NCI-H2107 (cell line): Measurements from ENCODE around the gene SRD5A3.
"Not testable (repeated sequence)": the region's sequence is repeated elsewhere in the genome, so short reads cannot be mapped to it uniquely, and the experiment has no call there.

Source experiments
- DNase-seq: peaks from one replicate; lab custom pipeline; 2025; lab: John Stamatoyannopoulos, UW

SRD5A3 gene

DNA sequence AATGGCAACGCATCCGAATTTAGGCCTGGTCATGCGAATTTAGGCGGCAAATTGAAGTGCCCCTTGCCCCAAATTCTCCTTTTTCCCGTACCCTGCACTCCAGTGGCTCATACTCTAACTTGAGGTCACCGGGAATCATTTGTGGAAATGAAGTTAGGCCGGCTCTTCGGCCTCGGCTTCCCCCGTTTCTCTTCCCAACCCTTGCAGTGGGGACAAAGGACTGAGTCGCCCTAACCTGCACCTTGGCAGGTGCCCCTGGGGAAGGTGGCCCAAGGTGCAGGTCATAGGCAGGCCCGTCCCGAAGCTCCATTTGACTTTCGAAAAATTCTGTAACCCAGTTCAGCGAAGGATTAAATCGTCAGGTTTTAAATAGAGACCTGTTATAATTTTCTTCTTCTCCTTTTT lies 811 bp downstream of the SRD5A3 start:
- DNase-seq, result no peak

DNA sequence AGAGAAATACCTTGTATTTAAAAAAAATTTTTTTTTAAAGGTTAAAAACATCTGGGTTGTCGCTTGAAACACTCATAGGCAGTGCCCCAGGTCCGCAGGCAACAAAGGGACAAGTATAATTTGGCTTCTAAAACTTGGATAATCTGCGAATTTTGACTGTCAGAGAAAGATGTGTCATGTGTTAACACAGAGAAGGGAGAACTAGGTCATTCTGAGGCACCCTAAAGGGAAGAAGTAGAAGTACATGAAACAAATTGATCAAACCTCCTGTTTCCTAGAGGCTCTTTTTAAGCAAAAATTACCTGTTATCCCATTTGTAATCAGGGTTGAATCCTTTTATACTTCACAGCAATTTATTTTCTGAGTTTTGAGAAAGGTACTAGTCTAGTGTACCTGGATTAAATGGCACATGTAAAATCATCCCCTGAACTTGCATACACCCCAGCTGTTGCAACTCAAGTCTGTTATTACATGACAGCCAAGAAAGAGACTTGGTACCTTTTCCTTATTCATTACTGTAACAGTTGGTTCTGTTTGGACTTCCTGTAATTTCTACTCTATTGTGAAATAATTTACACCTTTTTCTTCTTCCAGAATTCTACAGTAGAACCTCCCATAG lies 1.7 kb downstream of the SRD5A3 start:
- DNase-seq, result no peak

DNA sequence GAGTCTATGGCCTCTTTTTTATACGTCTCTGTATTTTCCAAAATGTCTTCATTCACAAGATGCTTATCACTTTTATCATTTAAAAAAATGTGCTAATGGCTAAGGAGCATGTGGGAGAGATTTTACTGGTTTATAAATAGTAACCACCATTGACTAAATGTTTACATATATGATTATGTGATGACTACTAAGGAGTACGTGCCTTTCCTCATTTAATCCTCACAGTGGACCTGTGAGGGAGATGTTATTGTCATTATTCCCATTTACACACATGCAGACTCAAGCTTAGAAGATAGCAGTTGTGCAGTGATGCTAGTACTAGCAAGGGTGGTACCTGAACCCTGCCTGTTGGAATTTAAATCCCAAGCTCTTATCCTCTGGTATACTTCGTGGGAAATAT lies 2.4 kb downstream of the SRD5A3 start:
- DNase-seq, result no peak

DNA sequence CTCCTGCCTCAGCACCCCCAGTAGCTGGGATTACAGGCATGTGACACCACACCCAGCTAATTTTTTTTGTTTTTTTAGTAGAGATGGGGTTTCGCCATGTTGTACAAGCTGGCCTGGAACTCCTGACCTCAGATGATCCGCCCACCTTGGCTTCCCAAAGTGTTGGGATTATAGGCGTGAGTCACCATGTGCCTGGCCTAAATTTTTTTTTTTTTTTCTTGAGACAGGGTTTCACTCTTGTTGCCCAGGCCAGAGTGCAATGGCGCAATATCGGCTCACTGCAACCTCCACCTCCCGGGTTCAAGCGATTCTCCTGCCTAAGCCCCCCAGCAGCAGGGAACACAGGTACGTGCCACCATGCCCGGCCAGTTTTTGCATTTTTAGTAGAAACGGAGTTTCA lies 4.8 kb downstream of the SRD5A3 start:
- DNase-seq, result not testable (repeated sequence)

DNA sequence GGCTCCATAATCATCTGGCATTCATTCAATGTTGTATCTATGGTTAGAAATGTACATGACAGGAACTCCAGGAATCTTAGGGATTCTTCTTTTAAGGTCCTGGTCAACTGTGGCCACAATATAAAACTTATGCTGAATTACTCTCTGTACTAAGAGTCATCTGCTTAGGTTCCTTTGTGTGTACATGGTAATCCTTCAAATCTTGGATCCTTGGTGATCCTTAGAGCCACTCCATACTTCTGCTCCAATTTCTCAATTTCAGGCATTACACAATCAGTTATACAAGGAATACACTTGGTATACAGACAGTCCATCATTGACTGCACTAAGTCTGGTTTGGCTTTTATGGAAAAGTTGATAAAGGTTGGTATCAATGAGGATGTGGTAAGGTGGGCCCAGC lies 5.8 kb downstream of the SRD5A3 start:
- no peak for DNase-seq

DNA sequence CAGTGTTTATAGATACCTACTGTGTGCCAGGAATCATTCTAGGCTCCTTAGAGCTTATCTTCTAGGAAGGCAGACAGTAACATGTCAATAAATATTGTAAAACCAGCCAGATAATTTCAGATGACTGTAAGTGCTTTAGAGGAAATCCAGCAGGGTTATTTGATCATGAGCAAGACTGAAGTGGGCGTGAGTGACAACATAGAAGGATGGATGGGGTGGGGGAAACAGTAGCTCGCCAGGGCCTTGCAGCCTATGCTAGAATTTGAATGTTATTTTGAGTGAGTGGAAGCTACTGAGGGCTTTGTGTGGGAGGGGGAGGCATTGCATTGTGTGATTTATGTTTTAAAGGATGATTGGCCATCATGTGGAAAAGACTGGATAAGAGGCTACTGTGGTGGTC lies 6.7 kb downstream of the SRD5A3 start:
- DNase-seq, result no peak

DNA sequence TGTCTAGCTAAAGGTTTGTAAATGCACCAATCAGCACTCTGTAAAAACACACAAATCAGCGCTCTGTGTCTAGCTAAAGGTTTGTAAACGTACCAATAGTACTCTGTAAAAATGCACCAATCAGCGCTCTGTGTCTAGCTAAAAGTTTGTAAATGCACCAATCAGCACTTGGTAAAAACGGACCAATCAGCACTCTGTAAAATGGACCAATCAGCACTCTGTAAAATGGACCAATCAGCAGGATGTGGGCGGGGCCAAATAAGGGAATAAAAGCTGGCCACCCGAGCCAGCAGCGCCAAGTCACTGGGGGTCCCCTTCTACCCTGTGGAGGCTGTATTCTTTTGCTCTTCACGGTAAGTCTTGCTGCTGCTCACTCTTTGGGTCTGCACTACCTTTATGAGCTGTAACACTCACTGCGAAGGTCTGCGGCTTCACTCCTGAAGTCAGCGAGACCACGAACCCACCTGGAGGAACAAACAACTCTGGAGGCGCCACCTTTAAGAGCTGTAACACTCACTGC lies 7.2 kb downstream of the SRD5A3 start:
- DNase-seq, result not testable (repeated sequence)

DNA sequence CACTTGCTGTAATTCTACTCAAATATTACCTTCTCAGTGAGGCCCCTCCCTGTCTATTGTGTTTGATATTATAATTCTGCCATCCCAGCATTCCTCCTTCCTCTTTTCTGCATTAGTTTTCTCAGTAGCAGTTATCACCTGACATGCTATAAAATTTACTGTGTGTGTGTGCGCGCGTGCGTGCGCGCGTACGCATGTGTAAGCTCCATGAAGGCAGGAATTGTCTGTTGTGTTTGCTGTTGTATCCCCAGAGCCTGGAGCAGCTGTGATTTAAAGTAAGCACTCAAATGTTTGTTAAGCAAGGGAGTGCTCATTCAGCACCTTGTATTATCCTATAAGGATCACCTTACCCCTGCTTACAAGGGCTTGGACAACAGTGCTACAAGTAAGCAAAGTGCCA lies 8.6 kb downstream of the SRD5A3 start:
- no peak for DNase-seq

DNA sequence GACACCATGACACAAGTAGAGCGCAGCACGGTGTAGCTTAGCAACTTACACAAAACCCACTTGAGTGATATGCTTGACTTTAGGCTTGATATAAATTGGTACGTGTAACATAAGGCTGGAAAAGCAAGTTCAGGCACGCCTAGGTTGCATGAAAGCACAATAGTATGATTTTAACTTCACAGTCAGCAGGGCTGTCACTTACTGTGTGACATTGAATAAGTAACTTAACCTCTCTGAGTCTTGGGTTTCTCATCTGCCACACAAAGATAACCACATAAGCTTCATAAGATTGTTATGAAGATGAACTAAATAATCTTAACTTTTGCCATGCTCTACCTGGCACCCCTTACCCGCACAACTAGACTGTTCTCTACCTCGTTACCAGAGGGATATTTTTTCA lies 9.5 kb downstream of the SRD5A3 start:
- DNase-seq, result no peak

DNA sequence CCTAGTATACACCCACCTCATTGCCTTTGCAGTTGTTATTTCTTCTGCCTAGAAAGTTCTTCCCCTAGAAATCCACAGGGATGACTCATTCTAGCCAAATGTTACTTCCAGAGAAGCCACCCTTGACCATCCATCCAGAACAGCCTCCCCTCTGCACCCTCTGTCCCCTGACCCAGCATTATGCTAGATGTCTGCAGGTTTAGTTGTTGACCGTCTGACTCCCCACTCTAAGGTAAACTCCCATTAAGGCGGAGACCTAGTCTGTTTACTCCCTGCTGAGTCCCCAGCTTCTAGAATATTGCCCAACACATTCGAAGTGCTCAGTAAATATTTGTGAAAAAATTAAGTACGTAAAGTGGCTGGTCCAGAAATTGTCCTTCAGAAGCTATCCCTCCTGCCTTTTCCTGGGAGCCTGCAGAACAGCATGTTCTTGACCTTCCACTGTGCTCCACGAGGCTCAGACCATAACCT lies 11.0 kb downstream of the SRD5A3 start:
- DNase-seq, result no peak

DNA sequence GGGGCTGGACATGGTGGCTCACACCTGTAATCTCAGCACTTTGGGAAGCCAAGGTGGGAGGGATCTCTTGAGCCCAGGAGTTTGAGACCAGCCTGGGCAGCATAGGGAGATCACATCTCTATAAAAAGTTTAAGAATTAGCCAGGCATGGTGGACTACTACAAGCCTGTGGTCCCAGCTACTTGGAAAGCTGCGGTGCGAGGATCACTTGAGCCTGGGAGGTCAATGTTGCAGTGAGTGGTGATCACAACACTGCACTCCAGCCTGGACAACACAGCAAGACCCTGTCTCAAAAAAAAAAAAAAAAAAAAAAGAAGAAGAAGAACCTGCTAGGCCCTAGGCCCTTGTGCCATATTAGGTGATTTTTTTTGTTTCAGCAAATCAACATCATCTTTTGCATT lies 12.2 kb downstream of the SRD5A3 start:
- no peak for DNase-seq

DNA sequence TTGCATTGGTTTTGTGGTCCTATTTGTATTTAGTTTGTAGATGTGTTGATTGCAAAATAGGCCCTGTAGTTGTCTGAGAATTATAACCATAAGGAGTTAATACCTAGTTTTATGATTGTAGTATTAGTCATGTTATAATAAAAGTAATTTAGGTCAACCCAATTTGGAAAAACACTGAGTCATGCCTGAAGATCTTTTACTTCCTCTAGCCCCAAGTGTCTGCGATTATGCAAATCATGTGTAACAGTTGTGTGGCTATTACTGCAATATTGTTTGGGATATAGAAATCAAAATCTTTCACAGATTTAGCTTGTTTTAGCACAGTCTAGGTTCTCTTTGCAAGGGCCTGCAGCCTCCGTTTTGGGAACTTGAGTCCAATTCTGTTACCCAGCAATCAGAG lies 12.6 kb downstream of the SRD5A3 start:
- DNase-seq, result no peak

DNA sequence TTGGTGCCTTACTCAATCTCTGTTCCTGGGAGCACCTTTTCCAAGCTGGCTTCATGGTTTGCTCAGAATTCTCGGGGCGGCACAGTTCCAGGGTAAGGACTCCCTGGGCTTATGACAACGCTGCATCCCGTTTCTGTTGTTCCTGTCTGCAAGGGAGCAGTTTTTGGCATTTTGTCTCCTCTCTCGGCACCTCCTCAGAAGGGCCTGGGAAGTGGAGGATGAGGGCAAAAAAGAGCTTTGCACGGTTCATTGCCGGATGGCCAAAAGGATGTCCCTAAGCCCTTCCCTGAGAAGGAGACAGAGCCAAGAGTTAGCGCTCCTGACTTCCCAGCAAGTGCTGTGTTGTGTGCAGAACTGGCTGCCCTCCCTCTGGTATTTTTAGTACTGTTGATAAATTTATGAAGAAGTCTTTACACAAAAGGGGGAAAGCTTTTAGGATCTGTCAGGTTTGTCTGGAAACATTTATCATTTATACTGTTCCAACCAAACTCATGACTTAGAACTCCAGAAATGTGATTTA lies 13.4 kb downstream of the SRD5A3 start:
- DNase-seq, result no peak

DNA sequence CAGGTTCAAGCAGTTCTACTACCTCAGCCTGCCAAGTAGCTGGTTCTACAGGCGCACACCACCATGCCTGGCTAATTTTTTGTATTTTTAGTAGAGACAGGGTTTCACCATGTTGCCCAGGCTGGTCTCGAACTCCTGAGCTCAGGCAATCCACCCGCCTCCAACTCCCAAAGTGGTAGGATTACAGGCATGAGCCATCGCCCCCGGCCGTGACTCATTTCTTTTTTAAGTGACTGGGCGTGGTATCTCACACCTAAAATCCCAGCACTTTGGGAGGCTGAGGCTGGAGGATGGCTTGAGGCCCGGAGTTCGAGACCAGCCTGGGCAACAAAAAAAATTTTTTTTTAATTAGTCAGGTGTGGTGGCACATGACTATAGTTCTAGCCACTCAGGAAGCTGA lies 16.9 kb downstream of the SRD5A3 start:
- DNase-seq, result not testable (repeated sequence)

DNA sequence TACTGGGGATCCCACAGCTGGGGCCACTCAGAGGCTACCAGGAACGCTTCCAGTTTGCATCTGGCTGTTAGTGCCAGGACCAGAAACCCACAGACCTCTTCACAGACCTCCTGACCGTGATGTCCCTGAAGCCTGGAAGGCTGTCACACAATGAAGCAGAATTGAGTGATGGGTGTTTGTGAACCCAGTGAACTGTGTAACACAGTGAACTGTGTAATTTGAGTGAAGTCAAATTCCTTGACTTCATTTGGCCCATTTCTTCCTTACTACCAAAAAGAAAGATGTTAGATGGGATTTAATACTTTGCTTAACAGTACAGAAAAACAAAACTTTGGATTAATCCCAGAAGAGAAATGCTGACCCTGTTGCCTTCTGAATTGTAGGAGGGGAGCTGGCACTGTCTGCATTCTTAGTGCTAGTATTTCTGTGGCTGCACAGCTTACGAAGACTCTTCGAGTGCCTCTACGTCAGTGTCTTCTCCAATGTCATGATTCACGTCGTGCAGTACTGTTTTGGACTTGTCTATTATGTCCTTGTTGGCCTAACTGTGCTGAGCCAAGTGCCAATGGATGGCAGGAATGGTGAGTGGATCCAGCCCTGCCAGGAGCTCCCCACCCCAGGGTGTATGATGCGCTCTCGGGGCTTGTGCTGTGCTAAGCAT lies 17.8 kb downstream of the SRD5A3 start:
- DNase-seq, result no peak

DNA sequence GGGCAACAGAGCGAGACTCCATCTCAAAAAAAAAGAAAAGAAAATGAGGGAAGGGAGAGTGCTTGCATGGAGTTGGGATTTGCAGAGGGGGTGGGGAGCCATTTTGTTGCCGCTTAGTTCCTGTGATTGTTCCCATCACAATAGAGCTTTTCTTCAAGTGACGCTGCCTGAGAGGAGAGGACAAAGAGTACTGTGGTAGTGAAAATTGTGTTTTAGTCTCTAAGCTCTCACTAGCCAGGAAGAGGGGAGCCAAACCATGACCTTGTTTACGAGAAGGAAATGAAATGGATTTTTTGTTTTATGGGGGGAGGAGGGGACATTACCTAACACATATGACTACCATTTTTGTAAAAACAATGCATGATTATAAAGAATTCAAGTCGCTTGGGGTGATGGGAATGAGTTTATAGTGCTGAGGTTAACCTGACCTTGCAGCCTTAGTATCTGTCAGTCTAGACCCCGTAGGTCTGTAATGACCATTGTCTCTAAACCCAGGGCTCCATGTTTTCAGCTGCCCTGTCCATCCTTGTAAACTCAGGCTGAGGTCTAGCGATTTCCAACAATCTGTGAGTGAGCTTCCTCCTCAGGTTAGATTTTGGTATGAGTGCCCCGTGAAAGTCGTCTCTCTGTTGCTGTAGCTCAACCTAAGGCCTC lies 18.8 kb downstream of the SRD5A3 start:
- DNase-seq, result no peak

DNA sequence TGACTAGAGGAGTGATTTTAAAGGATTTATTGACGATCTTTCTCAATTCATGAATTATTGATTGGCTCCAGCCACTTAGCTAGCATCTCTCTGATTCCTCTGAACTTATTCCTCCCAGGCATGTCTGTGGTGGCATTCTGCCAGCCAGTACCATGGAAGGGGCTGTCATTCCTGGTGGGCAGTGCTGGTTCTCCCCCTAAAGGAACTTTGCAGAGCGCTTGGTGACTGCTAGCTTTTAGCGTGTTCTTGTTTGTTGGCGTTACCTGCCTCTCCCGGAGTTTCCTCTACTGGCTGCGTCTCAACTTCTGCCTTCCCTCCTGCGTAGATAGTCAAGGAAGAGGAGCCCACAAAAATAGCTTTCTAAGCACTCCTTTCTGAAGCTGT lies 19.3 kb downstream of the SRD5A3 start:
- DNase-seq, result no peak

DNA sequence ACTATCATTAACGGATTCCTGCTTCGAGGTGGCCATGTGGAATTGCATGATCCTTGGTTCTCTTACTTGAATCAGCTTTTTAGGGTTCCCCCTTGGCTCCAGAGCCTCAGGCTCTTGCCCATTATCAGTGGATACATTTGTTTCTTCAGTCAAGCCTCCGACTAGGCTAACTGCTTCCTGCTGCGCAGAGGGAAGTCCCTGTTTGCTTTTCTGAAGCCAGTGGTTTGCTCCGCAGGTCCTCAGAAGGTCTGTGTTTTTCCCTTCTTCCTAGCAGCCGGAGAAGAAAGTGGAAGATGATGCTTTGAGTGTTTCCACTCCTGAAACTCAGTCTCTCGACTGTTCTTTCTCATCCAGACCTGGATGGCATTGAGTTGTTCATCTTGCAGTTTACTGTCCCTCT lies 20.6 kb downstream of the SRD5A3 start:
- no peak for DNase-seq

DNA sequence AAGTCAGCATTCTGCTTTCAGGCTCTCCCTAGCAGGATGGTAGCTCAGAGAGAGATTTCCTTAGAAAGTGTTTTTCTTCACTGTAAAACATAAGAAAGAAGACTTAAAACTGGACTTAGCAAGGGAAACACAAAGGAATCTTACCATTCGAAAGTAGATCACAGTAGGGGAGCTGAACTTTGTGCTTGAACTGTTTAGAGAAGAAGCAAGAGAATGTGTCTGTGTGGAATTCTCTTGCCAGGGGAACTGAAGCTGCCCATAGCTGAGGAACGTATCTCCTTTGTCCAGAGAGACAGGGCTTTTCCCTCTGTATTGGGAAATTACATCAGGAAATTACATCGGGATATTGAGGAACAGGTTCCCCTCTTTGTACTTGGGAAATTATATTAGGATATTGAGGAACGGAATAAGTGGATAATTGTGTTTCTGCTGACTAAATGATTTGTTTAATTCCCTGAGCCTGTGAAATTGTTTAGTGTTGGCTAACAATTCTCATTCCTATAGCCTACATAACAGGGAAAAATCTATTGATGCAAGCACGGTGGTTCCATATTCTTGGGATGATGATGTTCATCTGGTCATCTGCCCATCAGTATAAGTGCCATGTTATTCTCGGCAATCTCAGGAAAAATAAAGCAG lies 21.2 kb downstream of the SRD5A3 start:
- no peak for DNase-seq

DNA sequence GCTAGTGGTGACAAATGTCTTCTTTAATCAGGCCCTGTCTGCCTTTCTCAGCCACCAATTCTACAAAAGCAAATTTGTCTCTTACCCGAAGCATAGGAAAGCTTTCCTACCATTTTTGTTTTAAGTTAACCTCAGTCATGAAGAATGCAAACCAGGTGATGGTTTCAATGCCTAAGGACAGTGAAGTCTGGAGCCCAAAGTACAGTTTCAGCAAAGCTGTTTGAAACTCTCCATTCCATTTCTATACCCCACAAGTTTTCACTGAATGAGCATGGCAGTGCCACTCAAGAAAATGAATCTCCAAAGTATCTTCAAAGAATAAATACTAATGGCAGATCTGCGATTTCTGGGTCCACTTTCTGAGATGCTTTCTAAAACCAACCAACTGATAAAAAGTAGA lies 23.9 kb downstream of the SRD5A3 start:
- DNase-seq, result no peak

DNA sequence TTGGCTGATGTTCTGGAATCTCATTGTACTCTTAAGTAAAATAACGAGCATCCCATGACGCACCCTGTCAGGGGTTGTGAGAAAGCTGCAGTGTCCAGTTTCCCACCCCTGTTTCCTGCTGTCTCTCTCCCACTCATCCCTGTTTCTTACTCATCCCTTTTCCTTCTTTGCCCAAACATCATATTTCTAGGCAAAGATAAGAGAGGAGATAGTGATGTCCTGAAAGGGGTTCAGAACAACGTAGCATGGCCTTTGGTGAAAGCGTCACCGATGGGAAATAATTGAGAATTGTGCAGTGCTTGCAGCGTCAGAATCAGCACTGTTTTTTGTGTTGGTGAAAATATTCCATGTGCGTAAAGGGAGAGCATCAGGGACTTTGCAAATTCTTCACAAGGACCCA lies 26.2 kb downstream of the SRD5A3 start:
- no peak for DNase-seq

DNA sequence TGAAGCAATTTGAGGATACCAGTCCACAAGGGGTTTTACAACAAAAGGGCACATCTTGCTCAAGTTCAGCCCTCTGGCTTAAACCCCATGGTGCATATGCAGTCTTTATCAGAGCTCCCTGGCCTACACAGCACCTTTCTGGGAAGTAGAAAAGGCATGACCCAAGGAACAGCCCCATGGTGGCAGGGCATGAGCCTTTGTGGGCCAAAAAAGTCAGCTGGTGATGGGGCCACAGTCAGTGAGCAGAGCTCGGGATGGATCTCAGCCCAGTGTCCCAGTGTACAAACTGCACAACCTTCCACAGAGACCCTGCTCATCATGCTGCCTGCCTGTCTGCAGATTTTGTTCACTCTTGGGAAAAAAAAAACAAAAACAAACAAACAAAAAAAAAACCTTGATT lies 27.4 kb downstream of the SRD5A3 start:
- no peak for DNase-seq

DNA sequence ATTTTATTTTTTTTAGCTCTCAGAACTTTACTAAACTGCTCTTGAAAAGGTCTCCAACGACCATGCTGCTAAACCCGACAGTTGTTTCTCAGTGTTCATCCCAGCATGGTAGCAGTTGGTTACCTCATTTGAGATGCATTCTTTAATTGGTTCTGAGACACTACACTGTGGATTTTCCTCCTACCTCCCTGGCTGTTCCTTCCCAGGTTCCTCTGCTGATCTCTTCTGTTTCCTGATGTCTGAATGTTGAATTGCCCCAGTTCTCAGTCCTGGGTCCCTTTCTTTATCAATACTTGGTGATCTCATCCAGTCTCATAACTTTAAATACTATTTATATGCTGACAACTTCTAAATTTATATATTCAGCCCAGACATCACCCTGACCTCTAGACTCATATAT lies 30.7 kb downstream of the SRD5A3 start:
- no peak for DNase-seq
